Measurements from ENCODE around the gene H6PD.

Gene H6PD

DNA sequence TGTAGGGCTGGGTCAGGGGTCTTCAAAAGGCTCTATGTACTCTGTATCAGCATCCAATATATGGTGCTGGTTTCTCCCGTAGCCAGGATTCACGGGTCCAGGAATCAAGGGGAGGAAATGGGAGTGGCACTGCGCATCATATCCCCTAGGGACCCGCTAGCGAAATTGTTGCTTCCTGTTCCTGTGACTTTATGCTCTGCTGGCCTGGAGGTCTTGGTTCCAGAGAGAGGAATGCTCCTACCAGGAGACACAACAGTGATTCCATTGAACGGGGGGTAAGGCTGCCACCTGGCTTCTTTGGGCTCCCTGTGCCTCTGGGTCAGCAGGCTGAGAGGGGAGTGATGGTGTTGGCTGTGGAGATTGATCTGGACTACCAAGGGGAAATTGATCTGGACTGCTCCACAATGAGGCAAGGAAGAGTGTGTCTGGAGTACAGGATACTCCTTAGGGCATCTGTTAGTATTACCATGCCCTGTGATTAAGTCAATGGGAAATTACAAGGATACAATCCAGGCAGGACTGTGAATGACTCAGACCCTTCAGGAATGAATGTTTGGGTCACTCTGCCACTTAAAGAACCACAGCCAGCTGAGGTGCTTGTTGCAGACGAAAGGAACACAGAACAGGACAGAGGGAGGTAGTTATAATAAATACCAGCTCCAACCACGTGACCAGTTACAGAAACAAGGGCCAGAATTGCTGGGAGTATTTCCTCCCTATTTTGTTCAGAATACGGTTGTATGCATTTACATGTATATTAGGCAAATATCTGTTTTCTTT, 68.4 kb downstream of the H6PD start:
- no peak for DNase-seq

DNA sequence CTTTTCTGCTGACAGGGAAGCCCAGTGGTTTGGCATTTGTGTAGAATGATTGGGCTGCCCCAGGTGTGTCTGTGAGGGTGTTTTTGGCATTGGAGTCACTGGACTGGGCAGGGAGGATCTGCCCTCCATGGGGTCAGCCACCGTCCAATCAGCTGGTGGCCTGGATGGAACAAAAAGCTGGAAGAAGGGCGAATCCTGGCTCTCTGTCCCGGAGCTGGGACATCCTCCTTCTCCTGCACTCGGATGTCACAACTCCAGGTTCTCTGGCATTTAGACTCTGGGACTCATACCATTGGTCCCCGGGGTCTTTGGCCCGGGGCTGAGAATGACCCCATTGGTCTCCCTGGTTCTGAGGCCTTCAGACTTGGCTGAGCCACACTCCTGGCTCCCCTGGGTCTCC, 69.3 kb downstream of the H6PD start:
- DNase-seq: no peak

DNA sequence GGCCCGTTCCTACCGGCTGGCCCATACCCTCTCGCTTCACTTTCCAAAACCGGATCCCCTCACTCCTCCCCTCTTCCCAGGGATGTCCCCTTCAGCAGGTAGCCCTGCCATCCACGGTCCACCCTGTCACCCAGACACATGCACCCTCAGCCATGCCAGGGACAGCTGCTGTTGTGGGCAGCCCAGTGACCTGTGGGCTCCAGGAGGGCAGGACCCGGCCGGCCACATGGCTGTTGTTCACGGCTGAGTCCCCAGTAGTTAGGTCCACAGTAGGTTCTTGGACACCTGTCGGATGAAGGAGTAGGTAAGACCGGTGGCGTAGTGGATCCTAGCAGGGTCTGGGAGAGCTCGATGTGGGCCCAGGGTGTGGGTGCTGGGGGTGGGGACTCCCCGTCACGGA, 70.6 kb downstream of the H6PD start:
- DNase-seq: no peak

DNA sequence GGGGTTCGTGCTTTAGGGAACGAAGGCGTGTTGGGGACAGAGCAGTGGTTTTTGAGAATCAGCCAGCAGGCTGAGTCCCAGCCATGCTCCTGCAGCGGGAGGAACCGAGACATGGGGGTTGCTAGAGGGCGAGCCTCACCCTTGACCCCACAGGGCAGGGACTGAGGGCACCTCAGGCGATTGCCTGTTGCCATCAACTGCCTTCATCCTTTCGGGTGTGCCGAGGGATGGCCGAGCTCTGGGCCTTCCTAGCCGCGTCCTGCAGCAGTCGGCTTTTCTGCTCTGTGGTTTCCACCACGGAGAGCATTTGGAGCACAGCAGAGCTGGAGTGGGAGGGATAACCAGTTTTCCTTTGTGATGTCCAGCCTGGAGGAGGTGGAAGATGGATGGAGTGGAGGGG, 71.4 kb downstream of the H6PD start:
- DNase-seq: no peak

DNA sequence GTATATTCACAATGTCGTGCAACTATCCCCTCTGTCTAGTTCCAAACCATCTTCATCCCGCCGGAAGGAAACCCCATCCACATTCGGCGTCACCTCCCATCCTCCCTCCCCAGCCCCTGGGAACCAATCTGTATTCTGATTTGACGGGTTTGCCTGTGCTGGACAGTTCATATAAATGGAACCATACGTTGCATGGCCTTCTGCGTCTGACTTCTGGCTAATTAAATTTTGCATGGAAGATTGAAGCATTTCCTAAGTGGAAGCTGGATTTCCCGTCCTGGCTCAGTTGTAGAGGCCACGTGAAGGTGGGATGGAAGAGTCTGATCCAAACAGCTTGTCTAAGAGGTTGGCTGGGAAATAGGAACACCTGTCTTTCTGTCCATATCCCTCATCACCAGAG, 72.7 kb downstream of the H6PD start:
- DNase-seq: no peak

DNA sequence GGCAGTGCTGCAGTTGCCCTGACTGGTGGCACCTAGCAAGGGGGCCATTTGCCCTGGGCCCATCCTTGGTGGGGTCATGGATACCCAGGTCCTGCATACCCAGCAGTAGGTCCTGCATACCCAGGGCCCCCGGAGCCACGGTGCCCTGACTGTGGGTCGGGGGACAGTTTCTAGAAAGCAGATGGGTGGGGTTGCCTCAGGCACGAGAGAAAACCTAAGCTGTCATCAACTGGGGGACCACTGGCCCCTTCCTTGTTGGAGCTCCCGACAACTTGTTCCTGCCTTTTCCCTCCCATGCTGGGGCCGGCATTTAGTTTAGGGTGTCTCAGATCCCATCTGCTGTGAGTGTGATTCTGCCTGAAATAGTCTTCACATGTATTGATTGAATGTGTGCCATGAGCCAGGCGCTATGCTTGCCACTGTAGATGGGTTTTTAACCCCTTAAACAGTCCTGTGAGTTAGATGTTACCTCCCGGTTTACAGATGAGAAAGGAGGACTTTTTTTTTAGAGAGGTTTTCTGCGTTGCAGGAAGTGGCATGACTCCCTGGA, 73.7 kb downstream of the H6PD start:
- DNase-seq: no peak

DNA sequence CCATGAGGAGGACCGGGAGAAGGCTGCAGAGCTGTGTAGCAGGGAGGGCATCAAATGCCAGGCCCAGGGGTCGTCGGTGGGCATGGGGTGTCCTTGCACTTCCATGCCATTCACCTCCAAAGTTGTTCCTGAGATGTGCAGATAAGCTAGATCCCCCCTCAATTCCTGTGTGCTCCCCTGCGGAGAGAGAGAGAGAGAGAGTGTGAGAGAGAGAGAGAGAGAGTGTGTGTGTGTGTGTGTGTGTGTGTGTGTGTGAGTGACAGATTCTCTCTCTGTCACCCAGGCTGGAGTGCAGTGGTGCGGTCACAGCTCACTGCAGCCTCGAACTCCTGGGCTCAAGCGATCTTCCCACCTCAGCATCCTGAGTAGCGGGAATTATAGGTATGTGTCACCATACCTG, 74.5 kb downstream of the H6PD start:
- DNase-seq: no peak

DNA sequence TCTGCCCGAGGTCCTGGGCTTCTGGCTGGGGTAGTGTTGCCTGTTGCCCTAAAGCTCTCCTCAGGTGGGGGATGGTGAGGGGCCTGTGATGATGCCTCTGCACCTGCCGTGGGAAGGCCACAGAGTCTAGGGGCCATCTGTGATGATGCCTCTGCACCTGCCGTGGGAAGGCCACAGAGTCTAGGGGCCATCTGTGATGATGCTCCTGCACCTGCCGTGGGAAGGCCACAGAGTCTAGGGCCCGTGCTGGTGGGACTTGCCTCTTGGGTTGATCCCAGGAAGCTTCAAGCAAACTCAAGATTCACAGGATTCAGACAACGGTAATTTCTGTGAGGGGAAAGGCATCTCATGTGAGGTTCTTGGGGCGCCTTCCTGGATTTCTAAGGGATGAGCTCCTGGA, 75.4 kb downstream of the H6PD start:
- no peak for DNase-seq

DNA sequence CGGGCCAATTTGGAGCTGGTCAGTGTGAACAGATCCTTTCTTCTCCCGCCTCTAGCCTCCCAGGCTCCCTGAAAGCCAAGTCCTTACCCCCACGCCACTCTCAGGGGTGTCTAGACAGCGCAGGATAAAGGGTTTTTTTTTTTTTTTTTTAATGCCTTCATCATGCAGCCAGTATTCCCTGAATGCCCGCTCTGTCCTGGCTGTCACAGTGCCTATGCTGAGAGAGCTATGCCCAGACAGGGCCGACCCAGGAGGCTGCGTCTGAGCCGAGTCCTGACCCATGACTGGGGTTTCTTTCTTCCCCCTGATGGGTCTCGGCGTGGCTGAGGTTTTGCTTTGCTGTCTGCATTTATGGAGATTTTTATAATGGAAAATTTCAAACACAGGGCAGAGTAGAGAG, 76.5 kb downstream of the H6PD start:
- no peak for DNase-seq

DNA sequence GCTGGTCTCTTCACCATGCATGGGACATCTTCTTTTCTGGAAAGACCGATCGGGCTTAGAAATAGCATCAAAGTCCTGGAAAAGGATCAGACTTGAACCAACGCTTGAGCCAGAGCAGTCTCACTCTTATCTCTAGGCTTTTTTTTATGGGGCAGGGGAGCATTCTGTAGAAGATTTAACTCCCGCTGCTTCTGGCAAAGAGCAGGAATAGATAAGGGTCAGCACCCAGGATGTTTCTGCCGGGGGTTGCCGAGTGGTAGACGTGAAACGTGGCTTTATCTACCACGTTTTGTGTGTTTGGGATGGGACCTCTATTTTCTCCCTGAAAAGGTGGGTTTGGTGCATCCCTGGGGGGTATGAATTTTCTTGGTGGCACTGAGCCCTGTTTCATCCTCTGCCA, 76.9 kb downstream of the H6PD start:
- no peak for DNase-seq

DNA sequence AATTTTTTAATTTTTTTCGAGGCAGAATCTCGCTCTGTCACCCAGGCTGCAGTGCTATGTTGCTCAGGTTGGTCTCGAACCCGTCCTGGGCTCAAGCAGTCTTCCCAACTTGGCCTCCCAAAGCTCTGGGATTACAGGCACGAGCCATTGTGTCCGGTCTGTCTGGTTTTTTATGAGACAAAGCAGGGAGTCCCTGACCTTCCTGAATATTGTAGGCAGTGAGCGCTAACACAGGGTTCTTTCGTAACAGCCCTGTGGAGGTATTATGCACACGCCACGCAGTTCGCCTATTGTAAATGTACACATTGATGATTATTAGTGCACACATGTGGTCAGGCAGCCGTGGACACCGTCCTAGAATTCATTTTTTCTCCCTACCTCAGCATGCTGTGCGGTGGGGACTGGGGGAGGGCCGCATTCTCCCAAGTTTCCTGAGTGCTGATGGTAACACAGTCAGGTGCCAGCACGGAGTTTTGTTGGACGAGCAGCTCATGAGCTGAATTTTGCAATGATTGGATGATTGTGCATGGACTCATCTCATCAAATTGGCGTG, 77.7 kb downstream of the H6PD start:
- DNase-seq: no peak

DNA sequence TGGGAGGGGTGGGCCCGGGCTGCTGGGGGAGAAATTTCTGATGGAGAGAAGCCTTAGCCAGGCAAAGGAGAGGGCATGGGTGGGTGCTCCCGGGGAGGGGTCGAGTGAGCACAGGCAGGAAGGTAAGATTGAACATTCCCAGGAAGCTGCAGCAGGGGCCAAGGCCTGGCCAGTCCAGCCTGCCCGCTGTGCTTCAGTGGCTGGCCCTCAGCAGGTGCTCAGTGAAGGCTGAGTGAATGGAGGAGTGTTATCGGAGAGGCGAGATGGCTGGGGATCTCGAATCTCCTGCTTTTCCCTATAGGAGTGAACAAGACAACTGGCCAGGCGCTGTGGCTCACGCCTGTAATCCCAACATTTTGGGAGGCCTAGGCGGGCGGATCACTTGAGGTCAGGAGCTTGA, 79.0 kb downstream of the H6PD start:
- DNase-seq: no peak

DNA sequence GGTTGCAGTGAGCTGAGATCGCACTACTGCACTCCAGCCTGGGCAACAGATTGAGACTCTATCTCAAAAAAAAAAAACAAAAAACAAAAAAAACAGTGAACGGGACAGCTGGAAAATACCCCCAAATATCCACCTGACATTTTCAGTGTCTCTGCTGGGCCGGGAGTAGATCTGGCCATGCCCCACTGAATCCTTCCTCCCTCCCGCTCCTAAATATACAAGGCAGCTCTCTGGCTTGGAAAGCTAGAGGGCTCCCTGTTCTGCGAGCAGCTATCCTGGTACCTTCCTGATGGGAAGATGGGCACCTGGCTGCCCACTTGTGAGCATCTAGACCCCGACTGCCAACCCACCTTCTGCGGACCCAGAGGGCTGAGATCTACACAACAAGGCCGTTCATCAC, 79.5 kb downstream of the H6PD start:
- no peak for DNase-seq

DNA sequence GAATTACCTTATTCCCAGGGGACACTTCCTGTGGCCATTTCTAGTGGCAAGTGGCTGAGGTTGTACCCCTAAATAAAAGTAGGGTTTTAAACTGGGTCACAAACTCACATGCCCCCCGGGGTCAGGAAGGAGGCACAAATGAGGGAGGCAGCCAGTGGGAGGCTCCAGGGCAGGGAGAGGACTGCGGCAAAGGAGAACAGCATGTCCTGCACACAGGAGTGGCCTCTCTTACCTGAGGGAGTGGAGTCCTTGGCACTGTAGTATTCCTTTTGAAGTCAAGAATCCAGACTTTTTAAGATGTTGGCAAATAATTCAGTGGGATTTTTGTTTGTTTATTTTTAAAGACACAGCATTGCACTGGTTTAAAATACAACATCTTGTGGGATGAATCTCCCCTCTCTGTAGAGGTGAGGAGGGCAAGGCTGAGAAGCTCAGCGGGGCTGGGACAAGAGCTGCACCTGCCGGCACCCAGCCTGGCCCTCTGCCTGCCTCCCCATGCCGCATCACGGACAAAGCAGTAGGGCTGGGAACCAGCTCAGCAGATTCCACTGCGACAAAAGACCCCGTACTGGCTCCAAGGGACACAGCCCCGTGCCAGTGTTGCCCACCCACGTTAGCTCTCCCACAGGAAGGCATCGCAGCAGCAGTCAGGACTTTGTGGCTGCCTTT, 80.3 kb downstream of the H6PD start:
- DNase-seq: no peak

DNA sequence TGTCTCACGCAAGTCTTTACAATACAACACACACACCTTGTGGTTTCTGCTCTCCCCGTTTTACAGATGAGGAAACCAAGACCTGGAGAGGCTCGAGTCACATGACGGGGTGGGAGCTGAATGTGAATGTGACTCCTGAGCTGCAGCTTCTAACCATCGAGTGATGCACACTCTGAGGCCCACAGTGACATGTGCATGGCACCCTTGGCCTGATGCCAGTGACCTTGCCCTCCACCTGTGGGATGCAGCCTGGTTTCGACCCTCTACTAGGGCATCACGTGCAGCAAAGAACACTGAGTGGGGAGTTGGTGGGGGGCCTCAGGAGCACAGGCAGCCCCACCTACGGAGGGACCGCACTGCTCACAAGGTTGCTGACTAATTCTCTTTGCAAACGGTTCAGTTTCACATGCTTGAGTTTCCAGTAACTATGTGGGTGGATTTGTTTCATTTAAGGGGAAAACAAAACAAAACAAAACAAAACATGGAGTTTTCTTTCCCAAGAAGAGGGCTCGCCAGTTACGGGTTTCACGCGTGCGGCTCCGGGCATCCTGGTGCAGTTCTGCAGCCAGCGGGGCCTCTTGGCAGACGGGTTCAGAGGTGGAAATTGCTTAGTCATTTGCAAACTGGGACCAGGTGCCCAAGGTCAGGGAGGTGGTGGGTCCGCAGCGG, 81.0 kb downstream of the H6PD start:
- DNase-seq: peak; percentile 54

DNA sequence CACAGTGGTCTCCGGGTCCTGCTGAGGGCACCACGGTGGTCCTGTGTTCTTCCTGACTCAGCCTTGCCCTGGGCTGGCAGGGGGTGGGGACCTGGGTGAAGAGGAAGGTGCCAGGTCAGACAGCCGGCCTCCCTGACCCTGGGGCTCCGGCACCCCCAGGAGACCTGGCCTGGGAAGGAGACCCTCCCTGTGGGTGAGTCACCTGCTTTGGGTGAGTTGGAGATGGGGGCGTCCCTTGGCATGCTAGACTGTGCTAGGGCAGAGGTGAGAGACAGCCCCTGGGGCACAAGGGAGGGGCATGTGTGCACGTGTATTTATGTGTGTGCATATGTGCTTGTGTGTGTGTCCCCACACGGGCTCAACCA, 81.5 kb downstream of the H6PD start:
- DNase-seq: no peak

DNA sequence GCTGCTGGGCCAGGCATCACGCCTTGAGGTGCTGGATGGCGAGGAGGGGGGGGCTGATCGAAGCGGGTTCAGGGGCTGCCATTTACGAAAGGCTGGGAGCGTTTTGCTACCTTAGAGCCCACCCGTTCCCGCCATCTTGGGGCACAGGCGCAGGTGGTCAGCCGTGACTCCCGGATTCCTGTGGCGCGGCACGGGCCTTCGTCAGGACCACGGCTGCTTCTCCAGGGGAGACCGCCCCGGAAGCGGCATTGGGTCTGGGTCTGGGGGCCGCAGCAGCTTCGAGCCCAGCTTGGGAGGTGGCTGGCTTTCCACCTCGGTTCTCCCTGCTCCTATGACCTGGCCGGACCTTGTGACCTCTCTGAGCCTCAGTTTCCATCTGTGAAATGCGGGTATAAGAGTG, 81.9 kb downstream of the H6PD start:
- no peak for DNase-seq

DNA sequence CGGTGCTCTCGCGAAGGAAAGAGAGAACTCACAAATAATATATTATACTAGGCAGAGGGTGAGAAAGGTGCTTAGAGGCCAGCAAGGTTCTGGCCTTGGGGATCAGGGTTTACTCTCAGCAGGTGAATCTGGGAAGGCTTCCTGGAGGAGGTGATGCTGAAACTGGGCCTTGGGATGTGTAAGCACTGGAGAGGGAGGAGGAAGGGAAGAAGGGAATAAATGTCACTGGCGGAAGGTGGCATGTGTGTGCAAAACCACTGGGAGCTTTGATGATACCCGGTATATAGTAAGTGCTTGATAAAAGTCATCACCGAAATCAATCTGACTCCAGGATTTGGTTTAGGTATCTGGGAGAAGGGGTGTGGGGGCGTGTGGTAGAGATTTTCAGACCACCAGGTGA, 82.5 kb downstream of the H6PD start:
- no peak for DNase-seq

DNA sequence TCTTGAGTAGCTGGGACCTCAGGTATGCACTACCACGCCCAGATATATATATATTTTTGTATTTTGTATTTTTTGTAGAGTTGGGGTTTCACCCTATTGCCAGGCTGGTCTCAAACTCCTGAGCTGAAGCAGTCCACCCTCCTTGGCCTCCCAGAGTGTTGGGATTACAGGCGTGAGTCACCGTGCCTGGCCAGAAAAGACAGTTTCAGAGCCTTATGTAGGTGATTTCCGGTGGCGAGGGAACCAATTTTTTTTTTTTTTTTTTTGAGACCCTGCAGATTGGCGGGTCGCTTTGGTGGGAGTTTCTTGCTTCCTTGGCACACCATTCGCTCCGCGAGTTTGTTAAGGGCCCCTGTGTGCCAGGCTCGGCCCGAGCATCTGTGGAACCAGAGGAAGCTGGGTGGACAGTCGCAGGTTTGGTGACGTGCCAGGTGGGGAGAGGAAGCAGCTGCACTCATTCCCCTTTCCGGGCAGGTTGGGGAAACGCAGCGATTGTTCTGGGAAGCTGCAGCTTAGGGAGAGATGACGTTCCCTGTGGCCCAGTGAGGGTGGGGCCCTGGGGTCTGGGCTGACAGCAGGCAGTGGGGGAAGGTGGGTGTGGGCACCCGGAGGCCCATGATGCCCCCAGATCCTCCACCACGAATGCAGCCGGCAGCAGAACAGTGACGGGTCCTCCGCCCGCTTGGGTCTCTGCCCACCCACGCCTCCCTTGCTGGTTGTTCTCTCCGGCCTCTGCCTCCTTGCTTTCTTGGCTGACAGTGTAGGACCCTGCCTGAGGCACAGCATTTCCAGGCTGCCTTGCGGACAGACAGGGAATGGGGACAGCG, 83.2 kb downstream of the H6PD start:
- no peak for DNase-seq

DNA sequence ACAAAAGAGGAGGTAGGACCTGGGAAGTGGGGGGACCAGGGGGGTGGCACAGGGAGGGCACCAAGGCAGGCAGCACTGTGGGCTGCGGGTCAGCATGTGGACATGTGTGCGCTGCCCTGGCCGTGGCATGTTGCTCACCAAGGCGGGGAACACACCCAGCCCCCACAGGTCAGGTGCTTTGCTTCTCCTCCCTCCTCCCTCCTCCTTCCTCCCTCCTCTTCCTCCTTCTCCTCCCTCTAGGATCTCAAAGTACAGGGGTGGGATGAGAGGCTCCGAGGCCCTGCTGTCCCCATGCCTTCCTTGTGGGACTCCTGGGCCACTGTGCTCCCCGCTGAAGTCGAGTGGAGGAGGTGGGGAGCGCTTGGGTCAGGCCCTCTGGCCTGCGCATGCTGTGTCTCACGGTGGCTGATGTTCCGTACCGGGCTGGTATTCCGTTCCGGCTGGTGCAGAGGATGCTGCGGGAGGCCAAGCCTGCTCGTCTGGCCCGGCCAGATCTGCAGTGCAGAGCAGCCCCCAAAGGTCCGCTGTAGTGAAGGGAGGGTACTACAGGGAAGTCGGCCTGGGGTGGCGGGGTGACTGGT, 84.7 kb downstream of the H6PD start:
- DNase-seq: no peak

DNA sequence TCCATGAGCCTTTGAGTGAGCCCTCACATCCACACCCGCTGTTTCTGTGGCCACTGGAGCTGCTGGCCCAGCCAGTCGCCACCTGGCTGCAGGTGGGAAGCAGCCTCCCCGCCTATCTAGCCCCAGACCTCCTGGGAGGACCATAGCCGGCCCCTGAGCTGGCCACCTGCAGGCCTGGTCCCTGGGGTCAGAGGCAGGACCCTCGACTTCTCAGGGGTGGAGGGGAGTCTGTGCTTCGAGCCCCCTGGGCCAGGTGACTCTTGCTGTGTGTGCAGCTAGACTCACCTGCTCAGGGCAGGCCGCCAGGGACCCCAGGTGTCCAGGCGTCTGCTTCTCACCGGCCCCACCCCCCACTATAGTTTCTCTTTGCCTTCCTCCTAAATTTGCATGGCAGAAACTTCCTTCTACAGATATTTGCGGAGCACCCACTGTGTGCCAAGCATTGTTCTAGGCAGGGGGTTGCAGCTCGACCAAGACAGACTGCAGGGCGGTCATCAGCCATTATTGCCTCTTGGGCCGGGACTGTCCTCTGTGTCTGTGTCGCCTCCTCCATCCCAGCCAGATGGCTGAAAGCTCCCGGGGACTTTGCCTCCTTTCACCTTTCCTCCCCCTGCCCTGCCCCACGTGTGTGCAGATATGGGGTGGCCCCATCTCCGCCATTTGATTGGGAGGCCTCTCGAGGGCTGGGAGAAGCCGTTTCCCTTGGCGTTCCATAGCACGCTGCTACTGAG, 85.4 kb downstream of the H6PD start:
- DNase-seq: no peak
